ENCODE results near the gene HUNK.

HUNK gene

GRCh38 chr21:31911138-31911907 is 38.5 kb downstream of the HUNK start:
- TF ChIP-seq SIN3A (IDR thresholded peaks at IDR 0.05; ENCODE audit: borderline replicate concordance, insufficient read depth, low read length), result no peak
- TF ChIP-seq TAF1 (IDR thresholded peaks at IDR 0.05; ENCODE audit: borderline replicate concordance, insufficient read depth, low read length), result no peak

- TF ChIP-seq TAF1 (IDR thresholded peaks at IDR 0.05; ENCODE audit: borderline replicate concordance, insufficient read depth, low read length) (no peak), SIN3A (IDR thresholded peaks at IDR 0.05; ENCODE audit: borderline replicate concordance, insufficient read depth, low read length) (no peak), POLR2AphosphoS5 (IDR thresholded peaks at IDR 0.05; ENCODE audit: low read depth, low read length) (no peak), FOXP2 (optimal IDR thresholded peaks at IDR 0.05; ENCODE audit: borderline replicate concordance, extremely low read depth, extremely low read length, insufficient read depth) (no peak), REST (IDR thresholded peaks at IDR 0.05; ENCODE audit: insufficient read depth in 1 of 2, low read depth in 2 of 2, low read length in 2 of 2) (no peak)
Observed at GRCh38 chr21:31912501-31912900, 39.7 kb downstream of the HUNK start.

- TF ChIP-seq REST (IDR thresholded peaks at IDR 0.05; ENCODE audit: insufficient read depth in 1 of 2, low read depth in 2 of 2, low read length in 2 of 2) (no peak), POLR2AphosphoS5 (IDR thresholded peaks at IDR 0.05; ENCODE audit: low read depth, low read length) (no peak), SIN3A (IDR thresholded peaks at IDR 0.05; ENCODE audit: borderline replicate concordance, insufficient read depth, low read length) (no peak), FOXP2 (optimal IDR thresholded peaks at IDR 0.05; ENCODE audit: borderline replicate concordance, extremely low read depth, extremely low read length, insufficient read depth) (no peak), TAF1 (IDR thresholded peaks at IDR 0.05; ENCODE audit: borderline replicate concordance, insufficient read depth, low read length) (no peak)
Observed at GRCh38 chr21:31913182-31913608, 40.4 kb downstream of the HUNK start.

GRCh38 chr21:31914472-31914871 is 41.7 kb downstream of the HUNK start:
- TF ChIP-seq TAF1 (IDR thresholded peaks at IDR 0.05; ENCODE audit: borderline replicate concordance, insufficient read depth, low read length), result no peak
- no peak for TF ChIP-seq POLR2AphosphoS5 (IDR thresholded peaks at IDR 0.05; ENCODE audit: low read depth, low read length)
- no peak for TF ChIP-seq SIN3A (IDR thresholded peaks at IDR 0.05; ENCODE audit: borderline replicate concordance, insufficient read depth, low read length)
- no peak for TF ChIP-seq FOXP2 (optimal IDR thresholded peaks at IDR 0.05; ENCODE audit: borderline replicate concordance, extremely low read depth, extremely low read length, insufficient read depth)
- TF ChIP-seq REST (IDR thresholded peaks at IDR 0.05; ENCODE audit: insufficient read depth in 1 of 2, low read depth in 2 of 2, low read length in 2 of 2), result no peak

GRCh38 chr21:31915566-31915965 is 42.7 kb downstream of the HUNK start:
- TF ChIP-seq POLR2AphosphoS5 (IDR thresholded peaks at IDR 0.05; ENCODE audit: low read depth, low read length) (no peak), FOXP2 (optimal IDR thresholded peaks at IDR 0.05; ENCODE audit: borderline replicate concordance, extremely low read depth, extremely low read length, insufficient read depth) (no peak), REST (IDR thresholded peaks at IDR 0.05; ENCODE audit: insufficient read depth in 1 of 2, low read depth in 2 of 2, low read length in 2 of 2) (no peak), SIN3A (IDR thresholded peaks at IDR 0.05; ENCODE audit: borderline replicate concordance, insufficient read depth, low read length) (no peak), TAF1 (IDR thresholded peaks at IDR 0.05; ENCODE audit: borderline replicate concordance, insufficient read depth, low read length) (no peak)
